Suprapubic skin (tissue), 4 donors: Measurements from ENCODE around the gene SOX6.

Source experiments
- EP300 ChIP-seq: sonication (generic); formaldehyde crosslinking; IDR thresholded peaks from one replicate; pipeline ENCODE4 v1.6.1; 2017; ENCODE audit warnings: antibody characterized with exemption
- POLR2AphosphoS5 ChIP-seq, 3 donors: sonication (generic); formaldehyde crosslinking; IDR thresholded peaks; one replicate each; pipeline ENCODE4 v1.6.1; 2017; ENCODE audit warnings: antibody characterized with exemption in 3 of 3
- TF ChIP-seq, protein P1 (sequence below), 2 donors: fragments of 200-600 bp in 1 of 2; fragments of 450-650 bp in 1 of 2; sonication (generic) in 1 of 2; IDR thresholded peaks; one replicate each; pipeline ENCODE4 v1.5.1; 2016 to 2019; ENCODE audit warnings: antibody characterized with exemption in 2 of 2, mild to moderate bottlenecking in 1 of 2, moderate library complexity in 1 of 2

DNA sequence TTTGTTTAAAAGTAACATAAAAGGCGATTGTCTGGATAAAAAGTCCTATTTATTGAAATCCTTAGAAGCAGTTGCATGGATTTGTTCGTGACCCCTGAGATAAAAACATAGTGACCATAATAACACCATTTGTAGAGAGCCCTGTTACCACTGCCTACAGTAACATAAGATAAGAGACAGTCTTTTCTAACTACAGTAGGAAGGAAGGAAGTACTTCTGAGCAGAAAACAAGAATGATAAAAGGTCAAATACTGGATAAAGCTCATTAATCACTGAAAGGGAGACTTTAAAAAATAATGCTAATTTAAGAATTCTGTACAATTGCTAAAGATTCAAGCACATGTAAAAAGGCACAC is 47.1 kb upstream of the SOX6 start:
- TF ChIP-seq, protein P1, sequence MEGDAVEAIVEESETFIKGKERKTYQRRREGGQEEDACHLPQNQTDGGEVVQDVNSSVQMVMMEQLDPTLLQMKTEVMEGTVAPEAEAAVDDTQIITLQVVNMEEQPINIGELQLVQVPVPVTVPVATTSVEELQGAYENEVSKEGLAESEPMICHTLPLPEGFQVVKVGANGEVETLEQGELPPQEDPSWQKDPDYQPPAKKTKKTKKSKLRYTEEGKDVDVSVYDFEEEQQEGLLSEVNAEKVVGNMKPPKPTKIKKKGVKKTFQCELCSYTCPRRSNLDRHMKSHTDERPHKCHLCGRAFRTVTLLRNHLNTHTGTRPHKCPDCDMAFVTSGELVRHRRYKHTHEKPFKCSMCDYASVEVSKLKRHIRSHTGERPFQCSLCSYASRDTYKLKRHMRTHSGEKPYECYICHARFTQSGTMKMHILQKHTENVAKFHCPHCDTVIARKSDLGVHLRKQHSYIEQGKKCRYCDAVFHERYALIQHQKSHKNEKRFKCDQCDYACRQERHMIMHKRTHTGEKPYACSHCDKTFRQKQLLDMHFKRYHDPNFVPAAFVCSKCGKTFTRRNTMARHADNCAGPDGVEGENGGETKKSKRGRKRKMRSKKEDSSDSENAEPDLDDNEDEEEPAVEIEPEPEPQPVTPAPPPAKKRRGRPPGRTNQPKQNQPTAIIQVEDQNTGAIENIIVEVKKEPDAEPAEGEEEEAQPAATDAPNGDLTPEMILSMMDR (IDR thresholded peaks at IDR 0.05) = no peak
- no peak for TF ChIP-seq EP300
- no peak for TF ChIP-seq POLR2AphosphoS5 (IDR thresholded peaks at IDR 0.05)
